GM12878 (cell line): ENCODE data around the gene HTT-AS. TPM values are rescaled to one million over a fixed set of nuclear protein-coding genes. Genes with fewer than 3 reads are reported as not detected.
A peak's percentile ranks its signal among the peaks of the same experiment; 100 is the strongest.

Source experiments
- BACH1 ChIP-seq: fragments of 450-650 bp; IDR thresholded peaks from 2 replicates; pipeline ENCODE4 v1.6.1; 2017; ENCODE audit warnings: mild to moderate bottlenecking, borderline replicate concordance
- BMI1 ChIP-seq: fragments of 450-650 bp; IDR thresholded peaks from 2 replicates; pipeline ENCODE4 v1.6.1; 2016; ENCODE audit warnings: mild to moderate bottlenecking, moderate library complexity, borderline replicate concordance
- CBX3 ChIP-seq: fragments of 200-600 bp; sonication (generic); IDR thresholded peaks from 2 replicates; pipeline ENCODE4 v1.6.1; 2016; ENCODE audit warnings: low read depth, borderline replicate concordance
- FOXK2 ChIP-seq: fragments of 450-650 bp; IDR thresholded peaks from 2 replicates; pipeline ENCODE4 v1.6.1; 2017; ENCODE audit warnings: mild to moderate bottlenecking, moderate library complexity
- HDAC2 ChIP-seq: fragments of 200-600 bp; sonication (generic); IDR thresholded peaks from 2 replicates; pipeline ENCODE4 v1.6.1; 2017
- IKZF2 ChIP-seq, 2 experiments: fragments of 450-650 bp; IDR thresholded peaks; 2 replicates each; pipeline ENCODE4 v1.6.1; 2017; ENCODE audit warnings: mild to moderate bottlenecking in 2 of 2, moderate library complexity in 2 of 2
- JUND ChIP-seq: IDR thresholded peaks from 2 replicates; pipeline ENCODE4 v1.6.1; 2012; ENCODE audit warnings: low read depth, mild to moderate bottlenecking, low read length, improper control_type of control experiment, moderate library complexity
- KLF5 ChIP-seq: fragments of 450-650 bp; IDR thresholded peaks from 2 replicates; pipeline ENCODE4 v1.6.1; 2014; ENCODE audit warnings: mild to moderate bottlenecking; ENCODE audit not compliant: partially characterized antibody
- NFXL1 ChIP-seq: fragments of 450-650 bp; IDR thresholded peaks from 2 replicates; pipeline ENCODE4 v1.6.1; 2017; ENCODE audit warnings: antibody characterized with exemption, mild to moderate bottlenecking, borderline replicate concordance
- PML ChIP-seq: IDR thresholded peaks from 2 replicates; pipeline ENCODE4 v1.6.1; 2012; ENCODE audit warnings: low read length, inconsistent platforms
- POLR2AphosphoS5 ChIP-seq: IDR thresholded peaks from 2 replicates; pipeline ENCODE4 v1.6.1; 2011; ENCODE audit warnings: mild to moderate bottlenecking, low read length, inconsistent platforms
- RAD21 ChIP-seq: IDR thresholded peaks from 2 replicates; pipeline ENCODE4 v1.6.1; 2011; ENCODE audit warnings: mild to moderate bottlenecking, low read depth, low read length, moderate library complexity; ENCODE audit not compliant: insufficient read depth
- RELA ChIP-seq: fragments of 450-650 bp; IDR thresholded peaks from 2 replicates; pipeline ENCODE4 v1.8.0; 2014; ENCODE audit warnings: borderline replicate concordance; ENCODE audit not compliant: partially characterized antibody
- RFX5 ChIP-seq: IDR thresholded peaks from 2 replicates; pipeline ENCODE4 v1.6.1; 2011; ENCODE audit warnings: low read depth, low read length, improper control_type of control experiment
- SUZ12 ChIP-seq: fragments of 200-600 bp; sonication (generic); IDR thresholded peaks from one replicate; pipeline ENCODE4 v1.6.1; 2018; ENCODE audit warnings: antibody characterized with exemption, mild to moderate bottlenecking; ENCODE audit not compliant: unreplicated experiment
- TAF1 ChIP-seq: IDR thresholded peaks from 2 replicates; pipeline ENCODE4 v1.6.1; 2011; ENCODE audit warnings: mild to moderate bottlenecking, low read depth, low read length, borderline replicate concordance
- TCF12 ChIP-seq: IDR thresholded peaks from 2 replicates; pipeline ENCODE4 v1.6.1; 2011; ENCODE audit warnings: low read depth, mild to moderate bottlenecking, low read length
- WRNIP1 ChIP-seq: IDR thresholded peaks from 2 replicates; pipeline ENCODE4 v1.6.1; 2011; ENCODE audit warnings: low read depth, low read length, improper control_type of control experiment, borderline replicate concordance
- ZNF207 ChIP-seq: fragments of 450-650 bp; IDR thresholded peaks from 2 replicates; pipeline ENCODE4 v1.6.1; 2014; ENCODE audit warnings: antibody characterized with exemption, mild to moderate bottlenecking, borderline replicate concordance
- ZNF622 ChIP-seq: fragments of 450-650 bp; IDR thresholded peaks from 2 replicates; pipeline ENCODE4 v1.6.1; 2017; ENCODE audit warnings: mild to moderate bottlenecking, inconsistent platforms
- polyA plus RNA-seq, 11 experiments: library from polyadenylated mRNA; depleted of rRNA in 4 of 11; unstranded in 6 of 11; stranded (reverse) in 5 of 11; fragments of >200 nt; fragmentation: Nextera tagmentation in 4 of 11; fragmentation: Illumina TruSeq in 1 of 11; extraction: Ambion mirVana in 4 of 11; extraction: Trizol in 1 of 11; gene quantifications; 1 replicate in 1 of 11; 2 replicates in 10 of 11; pipeline versions ENCODE4 v1.2.1 to v1.2.3, GENCODE V29; 2011 to 2016; ENCODE audit warnings: inconsistent platforms in 2 of 11, missing spikeins in 2 of 11, low read depth in 1 of 11
- total RNA-seq, 4 experiments: library from RNA; depleted of rRNA in 3 of 4; stranded (reverse); fragments of >200 nt in 3 of 4; fragmentation: Illumina TruSeq in 1 of 4; extraction: Trizol in 1 of 4; gene quantifications; 2 replicates each; pipeline versions ENCODE4 v1.2.1 to v1.2.3, GENCODE V29; 2013 to 2021
- TF ChIP-seq, protein P1 (sequence below): fragments of 450-650 bp; IDR thresholded peaks from 2 replicates; pipeline ENCODE4 v1.6.1; 2018; ENCODE audit warnings: mild to moderate bottlenecking, low read depth, moderate library complexity; ENCODE audit not compliant: partially characterized antibody
- TF ChIP-seq, protein P2 (sequence below): fragments of 450-650 bp; IDR thresholded peaks from 2 replicates; pipeline ENCODE4 v1.6.1; 2014; ENCODE audit warnings: mild to moderate bottlenecking
- TF ChIP-seq, protein P3 (sequence below): IDR thresholded peaks from 2 replicates; pipeline ENCODE4 v1.6.1; 2011; ENCODE audit warnings: borderline replicate concordance, low read depth, mild to moderate bottlenecking, moderate library complexity, mixed read lengths, low read length; ENCODE audit not compliant: insufficient read depth; ENCODE audit errors: extremely low read length
- TF ChIP-seq, protein P4 (sequence below): IDR thresholded peaks from 2 replicates; pipeline ENCODE4 v1.6.1; 2012; ENCODE audit warnings: low read depth, low read length, improper control_type of control experiment
- TF ChIP-seq, protein P5 (sequence below): fragments of 450-650 bp; IDR thresholded peaks from 2 replicates; pipeline ENCODE4 v1.6.1; 2016; ENCODE audit warnings: mild to moderate bottlenecking

HTT-AS gene
- total and polyA plus RNA-seq, 10 of the 15 experiments (the other 5 are each of a cell fraction or from before 2014, with no cell fraction given) = not detected

DNA sequence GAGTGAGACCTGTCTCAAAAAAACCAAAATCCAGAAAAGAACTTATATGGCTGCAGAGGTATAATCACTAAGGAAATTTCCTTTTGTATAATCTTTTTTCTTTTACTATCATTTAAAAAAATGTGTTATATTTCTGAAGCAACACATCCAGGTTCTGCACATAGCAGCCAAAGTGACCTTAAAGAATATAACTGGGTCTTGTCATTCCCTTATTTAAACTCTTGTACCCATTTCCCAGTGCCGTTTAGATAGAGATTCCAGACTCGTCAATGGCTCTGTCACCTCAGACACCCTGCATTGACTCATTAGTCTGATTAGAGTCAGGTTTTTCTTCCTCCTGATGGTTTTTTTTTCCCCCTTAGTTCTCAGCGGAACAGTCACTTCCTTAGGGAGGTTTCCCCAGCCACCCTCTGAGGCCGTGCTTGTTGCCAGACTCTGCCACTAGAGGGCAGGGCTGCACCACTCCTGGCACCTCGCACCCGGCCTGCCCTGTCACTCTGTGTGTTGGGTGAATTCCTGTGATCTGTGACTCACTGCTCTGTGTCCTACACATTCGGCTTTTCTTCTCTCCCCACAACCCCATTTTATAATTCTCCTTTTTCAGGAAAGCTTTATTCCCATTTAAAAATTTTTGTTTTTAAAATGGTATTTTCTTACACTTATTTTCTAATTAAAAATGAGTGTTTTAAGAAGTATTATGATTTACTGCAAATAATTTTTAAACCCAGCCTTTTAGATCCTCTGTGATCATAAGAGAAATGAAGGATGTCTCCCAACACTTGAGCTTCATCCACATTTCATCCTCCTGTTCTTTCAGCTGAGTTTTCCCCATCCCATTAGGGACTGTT, 32.2 kb upstream of the HTT-AS start (continued):
- no peak for TF ChIP-seq BMI1
- no peak for TF ChIP-seq RELA
- TF ChIP-seq, protein P1, sequence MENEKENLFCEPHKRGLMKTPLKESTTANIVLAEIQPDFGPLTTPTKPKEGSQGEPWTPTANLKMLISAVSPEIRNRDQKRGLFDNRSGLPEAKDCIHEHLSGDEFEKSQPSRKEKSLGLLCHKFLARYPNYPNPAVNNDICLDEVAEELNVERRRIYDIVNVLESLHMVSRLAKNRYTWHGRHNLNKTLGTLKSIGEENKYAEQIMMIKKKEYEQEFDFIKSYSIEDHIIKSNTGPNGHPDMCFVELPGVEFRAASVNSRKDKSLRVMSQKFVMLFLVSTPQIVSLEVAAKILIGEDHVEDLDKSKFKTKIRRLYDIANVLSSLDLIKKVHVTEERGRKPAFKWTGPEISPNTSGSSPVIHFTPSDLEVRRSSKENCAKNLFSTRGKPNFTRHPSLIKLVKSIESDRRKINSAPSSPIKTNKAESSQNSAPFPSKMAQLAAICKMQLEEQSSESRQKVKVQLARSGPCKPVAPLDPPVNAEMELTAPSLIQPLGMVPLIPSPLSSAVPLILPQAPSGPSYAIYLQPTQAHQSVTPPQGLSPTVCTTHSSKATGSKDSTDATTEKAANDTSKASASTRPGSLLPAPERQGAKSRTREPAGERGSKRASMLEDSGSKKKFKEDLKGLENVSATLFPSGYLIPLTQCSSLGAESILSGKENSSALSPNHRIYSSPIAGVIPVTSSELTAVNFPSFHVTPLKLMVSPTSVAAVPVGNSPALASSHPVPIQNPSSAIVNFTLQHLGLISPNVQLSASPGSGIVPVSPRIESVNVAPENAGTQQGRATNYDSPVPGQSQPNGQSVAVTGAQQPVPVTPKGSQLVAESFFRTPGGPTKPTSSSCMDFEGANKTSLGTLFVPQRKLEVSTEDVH = no peak
- no peak; the same call in 1 of the 2 replicates for TF ChIP-seq BACH1
- TF ChIP-seq JUND = peak; percentile 31; the same call in 1 of the 2 replicates
- TF ChIP-seq POLR2AphosphoS5 = no peak
- TF ChIP-seq IKZF2 (IDR thresholded peaks at IDR 0.05) = peak; percentile 61 to 68
- no peak for TF ChIP-seq NFXL1
- TF ChIP-seq CBX3 = no peak
- TF ChIP-seq RFX5 = no peak
- no peak for TF ChIP-seq KLF5
- TF ChIP-seq, protein P2, sequence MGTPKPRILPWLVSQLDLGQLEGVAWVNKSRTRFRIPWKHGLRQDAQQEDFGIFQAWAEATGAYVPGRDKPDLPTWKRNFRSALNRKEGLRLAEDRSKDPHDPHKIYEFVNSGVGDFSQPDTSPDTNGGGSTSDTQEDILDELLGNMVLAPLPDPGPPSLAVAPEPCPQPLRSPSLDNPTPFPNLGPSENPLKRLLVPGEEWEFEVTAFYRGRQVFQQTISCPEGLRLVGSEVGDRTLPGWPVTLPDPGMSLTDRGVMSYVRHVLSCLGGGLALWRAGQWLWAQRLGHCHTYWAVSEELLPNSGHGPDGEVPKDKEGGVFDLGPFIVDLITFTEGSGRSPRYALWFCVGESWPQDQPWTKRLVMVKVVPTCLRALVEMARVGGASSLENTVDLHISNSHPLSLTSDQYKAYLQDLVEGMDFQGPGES = no peak
- TF ChIP-seq HDAC2 = no peak
- no peak for TF ChIP-seq TCF12
- no peak for TF ChIP-seq TAF1
- no peak for TF ChIP-seq ZNF622
- TF ChIP-seq, protein P3, sequence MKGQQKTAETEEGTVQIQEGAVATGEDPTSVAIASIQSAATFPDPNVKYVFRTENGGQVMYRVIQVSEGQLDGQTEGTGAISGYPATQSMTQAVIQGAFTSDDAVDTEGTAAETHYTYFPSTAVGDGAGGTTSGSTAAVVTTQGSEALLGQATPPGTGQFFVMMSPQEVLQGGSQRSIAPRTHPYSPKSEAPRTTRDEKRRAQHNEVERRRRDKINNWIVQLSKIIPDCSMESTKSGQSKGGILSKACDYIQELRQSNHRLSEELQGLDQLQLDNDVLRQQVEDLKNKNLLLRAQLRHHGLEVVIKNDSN = no peak
- TF ChIP-seq FOXK2 = no peak
- no peak for TF ChIP-seq WRNIP1
- TF ChIP-seq ZNF207 = no peak
- TF ChIP-seq, protein P4, sequence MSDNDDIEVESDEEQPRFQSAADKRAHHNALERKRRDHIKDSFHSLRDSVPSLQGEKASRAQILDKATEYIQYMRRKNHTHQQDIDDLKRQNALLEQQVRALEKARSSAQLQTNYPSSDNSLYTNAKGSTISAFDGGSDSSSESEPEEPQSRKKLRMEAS = 0 out of 2 replicates have a peak, but pooled peaks have one; percentile 32
- TF ChIP-seq SUZ12 = no peak
- no peak for TF ChIP-seq PML
- peak; percentile 81 for TF ChIP-seq RAD21
- TF ChIP-seq, protein P5, sequence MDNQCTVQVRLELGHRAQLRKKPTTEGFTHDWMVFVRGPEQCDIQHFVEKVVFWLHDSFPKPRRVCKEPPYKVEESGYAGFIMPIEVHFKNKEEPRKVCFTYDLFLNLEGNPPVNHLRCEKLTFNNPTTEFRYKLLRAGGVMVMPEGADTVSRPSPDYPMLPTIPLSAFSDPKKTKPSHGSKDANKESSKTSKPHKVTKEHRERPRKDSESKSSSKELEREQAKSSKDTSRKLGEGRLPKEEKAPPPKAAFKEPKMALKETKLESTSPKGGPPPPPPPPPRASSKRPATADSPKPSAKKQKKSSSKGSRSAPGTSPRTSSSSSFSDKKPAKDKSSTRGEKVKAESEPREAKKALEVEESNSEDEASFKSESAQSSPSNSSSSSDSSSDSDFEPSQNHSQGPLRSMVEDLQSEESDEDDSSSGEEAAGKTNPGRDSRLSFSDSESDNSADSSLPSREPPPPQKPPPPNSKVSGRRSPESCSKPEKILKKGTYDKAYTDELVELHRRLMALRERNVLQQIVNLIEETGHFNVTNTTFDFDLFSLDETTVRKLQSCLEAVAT = no peak
